ENCODE results near the gene CENPP.

Gene CENPP

GRCh38 chr9:92496396-92497176 lies 170.8 kb downstream of the CENPP start:
- H3K4me3 ChIP-seq (ENCODE audit: low read depth, low read length), result no peak overlapping the region
- no peak for DNase-seq (ENCODE audit: low read depth)
- TF ChIP-seq, protein P1, sequence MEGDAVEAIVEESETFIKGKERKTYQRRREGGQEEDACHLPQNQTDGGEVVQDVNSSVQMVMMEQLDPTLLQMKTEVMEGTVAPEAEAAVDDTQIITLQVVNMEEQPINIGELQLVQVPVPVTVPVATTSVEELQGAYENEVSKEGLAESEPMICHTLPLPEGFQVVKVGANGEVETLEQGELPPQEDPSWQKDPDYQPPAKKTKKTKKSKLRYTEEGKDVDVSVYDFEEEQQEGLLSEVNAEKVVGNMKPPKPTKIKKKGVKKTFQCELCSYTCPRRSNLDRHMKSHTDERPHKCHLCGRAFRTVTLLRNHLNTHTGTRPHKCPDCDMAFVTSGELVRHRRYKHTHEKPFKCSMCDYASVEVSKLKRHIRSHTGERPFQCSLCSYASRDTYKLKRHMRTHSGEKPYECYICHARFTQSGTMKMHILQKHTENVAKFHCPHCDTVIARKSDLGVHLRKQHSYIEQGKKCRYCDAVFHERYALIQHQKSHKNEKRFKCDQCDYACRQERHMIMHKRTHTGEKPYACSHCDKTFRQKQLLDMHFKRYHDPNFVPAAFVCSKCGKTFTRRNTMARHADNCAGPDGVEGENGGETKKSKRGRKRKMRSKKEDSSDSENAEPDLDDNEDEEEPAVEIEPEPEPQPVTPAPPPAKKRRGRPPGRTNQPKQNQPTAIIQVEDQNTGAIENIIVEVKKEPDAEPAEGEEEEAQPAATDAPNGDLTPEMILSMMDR (IDR thresholded peaks at IDR 0.05; ENCODE audit: low read depth, low read length), result no peak
- no peak for TF ChIP-seq POLR2A (IDR thresholded peaks at IDR 0.05; ENCODE audit: extremely low read depth, insufficient read length)
- no peak for TF ChIP-seq MAX (IDR thresholded peaks at IDR 0.05; ENCODE audit: low read depth, low read length)
- TF ChIP-seq MYC (IDR thresholded peaks at IDR 0.05; ENCODE audit: low read depth, low read length), result no peak

GRCh38 chr9:92499701-92500100 lies 173.9 kb downstream of the CENPP start:
- DNase-seq (ENCODE audit: low read depth), result no peak
- TF ChIP-seq POLR2A (IDR thresholded peaks at IDR 0.05; ENCODE audit: extremely low read depth, insufficient read length) (no peak), MAX (IDR thresholded peaks at IDR 0.05; ENCODE audit: low read depth, low read length) (no peak), MYC (IDR thresholded peaks at IDR 0.05; ENCODE audit: low read depth, low read length) (no peak)
- TF ChIP-seq, protein P1 (IDR thresholded peaks at IDR 0.05; ENCODE audit: low read depth, low read length), result no peak
- H3K4me3 ChIP-seq (ENCODE audit: low read depth, low read length), result no peak overlapping the region

GRCh38 chr9:92500725-92501124 lies 175.0 kb downstream of the CENPP start:
- TF ChIP-seq MYC (IDR thresholded peaks at IDR 0.05; ENCODE audit: low read depth, low read length) (no peak), POLR2A (IDR thresholded peaks at IDR 0.05; ENCODE audit: extremely low read depth, insufficient read length) (no peak), MAX (IDR thresholded peaks at IDR 0.05; ENCODE audit: low read depth, low read length) (no peak)
- TF ChIP-seq, protein P1 (IDR thresholded peaks at IDR 0.05; ENCODE audit: low read depth, low read length), result no peak
- H3K4me3 ChIP-seq (ENCODE audit: low read depth, low read length), result no peak overlapping the region

GRCh38 chr9:92501671-92502393 lies 176.1 kb downstream of the CENPP start:
- no peak for TF ChIP-seq MAX (IDR thresholded peaks at IDR 0.05; ENCODE audit: low read depth, low read length)
- TF ChIP-seq POLR2A (IDR thresholded peaks at IDR 0.05; ENCODE audit: extremely low read depth, insufficient read length), result no peak
- TF ChIP-seq, protein P1 (IDR thresholded peaks at IDR 0.05; ENCODE audit: low read depth, low read length), result peak; percentile 71
- 0 out of 2 replicates have a peak, but pooled peaks have one; percentile 20 for TF ChIP-seq MYC (IDR thresholded peaks at IDR 0.05; ENCODE audit: low read depth, low read length)
- H3K4me3 ChIP-seq (ENCODE audit: low read depth, low read length), result no peak overlapping the region
- DNase-seq (ENCODE audit: low read depth), result peak; percentile 53

More at GRCh38 chr9:92500725-92501124, 175.0 kb downstream of the CENPP start:
- no peak for DNase-seq (ENCODE audit: low read depth)

- TF ChIP-seq MAX (IDR thresholded peaks at IDR 0.05; ENCODE audit: low read depth, low read length) (no peak), MYC (IDR thresholded peaks at IDR 0.05; ENCODE audit: low read depth, low read length) (no peak), POLR2A (IDR thresholded peaks at IDR 0.05; ENCODE audit: extremely low read depth, insufficient read length) (no peak)
- TF ChIP-seq, protein P1 (IDR thresholded peaks at IDR 0.05; ENCODE audit: low read depth, low read length), result no peak
- no peak overlapping the region for H3K4me3 ChIP-seq (ENCODE audit: low read depth, low read length)
- no peak for DNase-seq (ENCODE audit: low read depth)
Observed at GRCh38 chr9:92503156-92503555, 177.4 kb downstream of the CENPP start.

Data from NB4 (cell line).